ENCODE measurements around the gene CLVS2.

Gene CLVS2

GRCh38 chr6:122995921-122996793 lies at the start of gene CLVS2:
Gene CLVS2, plus strand, starts transcription at chr6:122996235. Its CDS starts 1,543 bp downstream, at chr6:122997778.
- DNase-seq: no peak

- DNase-seq: no peak
These were observed 48.7 kb upstream of the CLVS2 start for GRCh38 chr6:122947355-122947754.

- DNase-seq: no peak
These were observed 42.3 kb upstream of the CLVS2 start for GRCh38 chr6:122953766-122954165.

GRCh38 chr6:122956376-122956775 lies 39.7 kb upstream of the CLVS2 start:
- DNase-seq: no peak

- DNase-seq: no peak
These were observed 33.9 kb upstream of the CLVS2 start for GRCh38 chr6:122962000-122962624.

GRCh38 chr6:122969999-122970533 lies 26.0 kb upstream of the CLVS2 start:
- DNase-seq: no peak

- no peak for DNase-seq
These were observed 18.9 kb upstream of the CLVS2 start for GRCh38 chr6:122977180-122977579.

- no peak for DNase-seq
These were observed 11.6 kb upstream of the CLVS2 start for GRCh38 chr6:122984393-122984792.

GRCh38 chr6:122994256-122994655 lies 1.8 kb upstream of the CLVS2 start:
- no peak for DNase-seq

- no peak for DNase-seq
These were observed 915 bp downstream of the CLVS2 start for GRCh38 chr6:122996794-122997505.

- DNase-seq: no peak
These were observed 1.6 kb downstream of the CLVS2 start for GRCh38 chr6:122997541-122998150.

- DNase-seq: no peak
These were observed 2.5 kb downstream of the CLVS2 start for GRCh38 chr6:122998403-122998975.

GRCh38 chr6:123000244-123000770 lies 4.3 kb downstream of the CLVS2 start:
- no peak for DNase-seq

- DNase-seq: no peak
These were observed 5.5 kb downstream of the CLVS2 start for GRCh38 chr6:123001540-123001939.

GRCh38 chr6:123007885-123008284 lies 11.8 kb downstream of the CLVS2 start:
- DNase-seq: no peak

- DNase-seq: no peak
These were observed 13.0 kb downstream of the CLVS2 start for GRCh38 chr6:123009059-123009458.

GRCh38 chr6:123014835-123015234 lies 18.8 kb downstream of the CLVS2 start:
- DNase-seq: no peak

GRCh38 chr6:123016431-123017103 lies 20.5 kb downstream of the CLVS2 start:
- DNase-seq: no peak

GRCh38 chr6:123017104-123017682 lies 21.2 kb downstream of the CLVS2 start:
- DNase-seq: no peak

GRCh38 chr6:123022975-123023374 lies 26.9 kb downstream of the CLVS2 start:
- DNase-seq: no peak

- no peak for DNase-seq
These were observed 28.9 kb downstream of the CLVS2 start for GRCh38 chr6:123024976-123025375.
